NCI-H2081 treated with DMSO at 0.1 percent for 48 hours (cell line): ENCODE results near the gene TRIM66.

ENCODE experiments used
- DNase-seq: peaks from one replicate; lab custom pipeline; 2025; lab: John Stamatoyannopoulos, UW

The TRIM66 gene

DNA sequence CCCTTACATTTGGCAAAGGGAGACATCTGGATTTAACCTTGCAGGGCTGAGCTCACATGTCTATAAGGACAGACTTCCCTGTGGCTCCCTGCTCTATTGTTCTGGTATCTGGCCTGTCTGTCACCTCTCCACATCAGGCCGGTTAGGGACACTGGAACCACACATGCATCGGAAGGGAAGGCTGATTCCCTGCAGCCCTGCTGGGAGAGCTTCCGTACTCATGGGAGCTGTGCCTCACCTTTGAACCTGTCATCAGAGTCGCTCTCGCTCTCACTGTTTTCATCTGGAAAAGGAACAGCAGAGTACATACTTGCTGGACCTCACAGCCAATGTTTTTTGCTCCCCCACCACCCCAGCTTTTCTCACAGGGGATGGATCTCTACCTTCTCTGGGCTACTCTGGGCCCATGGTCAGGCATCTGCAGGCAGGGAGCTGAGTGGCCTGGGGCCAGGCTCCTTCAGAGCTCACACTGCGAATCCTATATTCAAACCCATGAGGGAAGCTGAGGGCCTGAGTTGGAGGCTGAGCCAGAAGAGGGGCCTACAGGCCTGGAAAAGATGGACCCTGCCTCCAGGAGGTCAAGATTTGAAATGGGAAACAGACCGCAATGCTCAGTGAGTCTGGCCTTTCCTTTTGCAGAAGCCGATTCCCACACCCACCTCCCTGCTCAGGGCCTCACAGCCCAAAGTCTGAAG lies 31.4 kb upstream of the TRIM66 start:
- no peak for DNase-seq

DNA sequence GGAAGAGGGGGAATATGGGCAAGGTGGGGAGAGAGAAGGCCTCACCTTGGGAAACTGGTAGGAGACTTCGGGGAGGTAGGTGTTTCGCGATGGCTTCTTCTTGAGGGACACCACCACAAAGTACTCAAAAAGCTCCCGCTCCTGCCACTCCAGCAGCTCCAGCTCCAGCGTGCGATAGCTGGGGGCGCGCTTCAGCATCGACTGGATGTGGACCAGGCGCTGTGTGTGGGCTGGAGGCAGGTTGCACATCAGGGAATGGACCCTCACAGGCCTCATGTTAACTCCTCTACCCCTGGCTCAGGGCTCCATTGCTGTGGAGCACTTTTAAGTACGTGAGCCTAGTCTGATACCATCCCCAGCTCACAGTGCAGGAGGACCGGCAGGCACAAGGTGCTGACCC lies 30.0 kb upstream of the TRIM66 start:
- no peak for DNase-seq

DNA sequence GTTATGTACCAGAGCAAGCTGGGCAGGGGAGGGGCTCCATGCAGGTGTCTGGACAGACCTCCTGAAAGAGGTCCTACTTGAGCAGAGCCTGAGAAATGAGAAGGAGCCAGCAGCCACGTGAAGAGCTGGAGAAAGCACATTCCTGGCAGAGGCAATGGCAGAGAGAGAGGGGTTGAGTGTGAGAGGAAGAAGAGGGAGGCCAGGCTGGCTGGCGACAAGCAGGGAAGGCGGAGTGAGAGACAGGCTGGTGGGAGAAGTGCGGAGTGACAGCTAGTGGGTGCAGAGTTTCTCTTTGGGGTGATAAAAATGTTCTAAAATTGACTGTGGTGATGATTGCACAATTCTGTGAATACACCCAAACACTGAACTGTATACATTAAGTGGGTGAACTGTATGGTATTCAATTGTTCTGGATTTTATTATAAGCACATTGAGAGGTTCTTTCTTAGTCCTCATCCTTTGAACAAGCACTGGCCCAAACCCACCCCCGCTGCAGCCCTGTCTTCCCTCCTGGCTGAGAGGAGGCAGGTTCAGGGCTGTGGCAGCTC lies 29.5 kb upstream of the TRIM66 start:
- DNase-seq: no peak

DNA sequence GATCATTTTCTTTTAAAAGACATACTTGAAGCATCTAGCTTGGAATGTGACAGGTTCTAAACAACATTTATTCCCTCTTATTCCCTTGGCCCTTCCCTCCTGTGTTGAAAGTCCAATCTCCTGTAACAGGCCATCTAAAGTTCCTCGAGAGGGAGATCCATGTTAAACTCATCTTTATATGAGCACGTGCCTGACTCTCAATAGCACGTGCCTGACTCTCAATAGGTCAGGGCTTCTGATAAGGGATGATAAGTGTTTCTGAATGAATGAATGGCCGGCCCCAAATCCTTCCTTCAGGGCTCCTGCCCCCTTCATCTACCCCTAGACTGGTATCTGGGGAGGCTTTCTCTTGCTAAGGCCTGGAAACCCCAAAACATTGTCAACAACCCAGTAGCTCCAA lies 27.3 kb upstream of the TRIM66 start:
- no peak for DNase-seq

DNA sequence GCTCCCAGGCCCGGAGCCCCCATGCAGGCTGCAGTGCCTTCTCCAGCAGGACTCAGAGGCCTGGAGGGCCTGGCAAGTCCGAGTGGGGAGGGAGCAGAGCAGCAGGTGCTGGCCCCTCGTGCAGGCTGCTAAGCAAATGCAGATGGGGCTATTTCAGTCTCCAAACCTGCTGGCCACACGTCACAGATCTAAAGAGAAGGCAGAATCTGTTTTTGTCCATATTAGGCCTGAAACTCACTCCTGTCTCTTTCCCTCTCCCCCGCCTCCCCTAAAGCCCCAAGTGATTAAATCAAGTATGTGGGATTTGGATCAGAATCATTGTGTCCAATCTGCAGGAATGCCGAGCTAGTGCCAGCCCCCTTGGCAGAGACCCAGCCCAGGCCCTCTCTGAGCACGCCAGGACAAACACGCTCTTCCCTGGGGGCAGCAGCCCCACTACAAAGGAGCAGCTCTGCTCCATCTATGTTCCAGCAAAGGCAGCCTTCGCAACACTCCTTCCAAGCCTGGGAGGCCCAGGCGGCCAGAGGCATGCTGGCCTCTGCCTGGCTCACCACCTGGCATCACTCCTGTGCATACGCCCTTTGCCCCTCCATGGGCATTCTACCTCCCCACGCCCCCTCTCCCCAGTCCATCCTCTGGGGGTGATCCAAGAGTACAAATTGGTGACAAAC lies 26.7 kb upstream of the TRIM66 start:
- DNase-seq: no peak

GRCh38 chr11:8707541-8708191 lies 25.2 kb upstream of the TRIM66 start:
- DNase-seq: no peak

GRCh38 chr11:8706673-8707432 lies 24.4 kb upstream of the TRIM66 start:
- DNase-seq: no peak

DNA sequence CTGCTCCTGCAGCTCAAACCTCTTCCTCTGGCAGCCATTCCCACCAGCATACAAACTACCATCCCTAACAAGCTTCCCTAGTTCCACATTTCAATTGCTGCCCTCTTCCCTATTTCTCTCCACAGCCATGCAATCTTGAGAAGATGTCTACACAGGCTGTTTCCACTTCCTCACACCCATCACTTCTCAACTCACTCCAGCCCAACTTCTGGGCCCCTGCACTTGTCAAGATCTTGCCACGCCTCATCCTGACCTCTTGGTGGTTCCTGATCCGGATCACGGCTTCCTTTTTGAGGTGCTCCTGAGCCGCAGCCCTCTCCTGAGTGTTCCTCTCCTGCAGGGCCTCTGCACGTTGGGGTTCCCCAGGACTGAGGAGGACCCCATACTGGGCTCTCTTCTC lies 22.7 kb upstream of the TRIM66 start:
- no peak for DNase-seq

- DNase-seq: no peak
Measured at GRCh38 chr11:8704136-8704535, 21.7 kb upstream of the TRIM66 start.

GRCh38 chr11:8702598-8702915 lies 20.1 kb upstream of the TRIM66 start:
- DNase-seq: no peak

- DNase-seq: no peak
Measured at GRCh38 chr11:8701891-8702597, 19.6 kb upstream of the TRIM66 start.

DNA sequence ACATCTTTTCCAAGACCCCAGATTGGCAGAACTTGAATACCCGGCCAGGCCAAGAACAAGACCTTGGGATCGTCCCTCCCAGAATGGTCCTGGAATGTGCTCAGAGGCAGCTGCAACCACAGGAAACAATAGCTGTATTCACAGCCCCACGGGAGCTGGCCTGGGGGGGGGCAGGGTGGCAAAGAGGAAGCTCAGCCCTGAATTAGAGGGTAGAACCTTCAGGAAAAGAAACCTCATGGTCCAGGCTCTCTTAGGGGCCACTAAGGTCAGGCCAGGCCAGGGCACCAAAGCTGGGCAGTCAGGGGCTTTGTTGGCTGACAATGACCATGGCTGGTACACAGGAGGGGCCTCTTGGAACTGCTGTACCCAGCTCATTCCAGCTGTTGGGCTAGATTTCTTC lies 17.4 kb upstream of the TRIM66 start:
- DNase-seq: no peak

DNA sequence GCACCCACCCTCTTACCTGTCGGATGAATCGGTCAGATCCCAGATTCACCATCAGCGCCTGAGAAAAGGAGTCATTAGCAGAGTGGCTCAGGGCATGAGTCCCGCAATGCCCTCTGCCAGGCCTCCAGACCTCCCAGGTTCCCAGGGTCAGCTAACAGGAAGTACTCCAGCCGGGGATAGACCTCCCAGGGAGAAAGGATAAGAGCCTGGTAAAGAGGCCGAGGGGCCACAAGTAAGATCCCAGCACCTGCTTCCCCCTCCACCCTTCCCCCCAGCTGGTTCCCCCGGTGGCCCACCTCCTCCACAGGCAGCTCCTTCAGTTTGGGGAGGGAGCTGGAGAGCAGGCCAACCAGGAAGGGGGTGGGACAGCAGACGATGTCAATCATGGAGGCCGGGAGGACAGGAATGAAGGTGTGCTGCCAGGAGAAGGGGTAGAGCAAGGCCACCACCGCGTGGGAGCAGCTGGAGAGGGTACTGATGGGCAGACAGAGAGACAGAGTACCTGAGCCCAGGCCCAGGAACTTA lies 16.5 kb upstream of the TRIM66 start:
- DNase-seq: no peak

- no peak for DNase-seq
Measured at GRCh38 chr11:8698379-8698851, 15.9 kb upstream of the TRIM66 start.

GRCh38 chr11:8697054-8697453 lies 14.6 kb upstream of the TRIM66 start:
- DNase-seq: no peak

GRCh38 chr11:8694137-8694536 lies 11.7 kb upstream of the TRIM66 start:
- DNase-seq: no peak

DNA sequence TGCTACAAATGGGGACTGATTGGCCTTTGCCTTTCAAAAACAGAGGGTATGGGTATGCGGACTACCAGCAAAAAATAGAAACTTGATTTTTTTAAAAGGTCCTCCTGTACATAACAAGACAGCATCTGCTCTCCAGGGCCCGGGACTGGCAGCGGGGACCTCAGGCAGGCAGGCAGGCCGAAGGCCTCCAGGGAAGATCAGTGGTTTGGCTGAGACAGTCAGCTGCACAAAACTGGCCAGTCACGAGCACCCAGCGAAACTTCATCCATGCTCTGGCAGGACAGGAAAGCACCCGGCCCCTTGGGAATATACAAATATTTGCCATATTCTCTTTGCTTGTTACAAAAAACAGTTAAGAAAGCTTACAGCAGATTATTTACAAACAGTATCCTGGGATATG lies 11.1 kb upstream of the TRIM66 start:
- DNase-seq: no peak

- no peak for DNase-seq
Measured at GRCh38 chr11:8693010-8693551, 10.6 kb upstream of the TRIM66 start.

- no peak for DNase-seq
Measured at GRCh38 chr11:8692417-8692816, 10.0 kb upstream of the TRIM66 start.

DNA sequence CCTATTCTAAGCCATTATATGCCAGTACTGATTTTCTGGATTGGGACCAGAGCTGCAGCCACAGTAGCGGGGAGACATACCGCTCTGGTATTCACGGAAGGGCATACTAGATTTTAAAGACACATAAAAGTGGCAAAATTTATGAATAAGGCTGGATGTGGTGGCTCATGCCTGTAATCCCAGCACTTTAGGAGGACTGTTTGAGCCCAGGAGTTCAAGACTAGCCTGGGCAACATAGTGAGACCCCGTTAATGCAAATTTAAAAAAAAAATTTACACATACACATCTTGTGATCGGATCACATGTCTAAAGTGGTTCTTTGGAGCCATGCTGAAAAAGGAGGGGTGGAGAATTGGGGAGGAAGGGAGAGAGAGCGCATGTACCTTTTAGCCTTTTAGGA lies 9.1 kb upstream of the TRIM66 start:
- no peak for DNase-seq
